Activated CD8-positive, alpha-beta memory T cell treated with anti-CD3 and anti-CD28 coated beads for 48 hours (primary cell): Measurements from ENCODE around the gene STAC.
"Not testable (repeated sequence)": the region's sequence is repeated elsewhere in the genome, so short reads cannot be mapped to it uniquely, and the experiment has no call there.

Experiments
- DNase-seq, 3 experiments: peaks; one replicate each; pipeline ENCODE4 v3.0.0-alpha.2; 2020; ENCODE audit warnings: low read depth in 2 of 3, low spot score in 2 of 3

Gene STAC

GRCh38 chr3:36575241-36575640 lies 194.9 kb downstream of the STAC start:
- DNase-seq, result no peak

- DNase-seq, result not testable (repeated sequence)
Observed at GRCh38 chr3:36578418-36578817, 198.1 kb downstream of the STAC start.

GRCh38 chr3:36579746-36580145 lies 199.4 kb downstream of the STAC start:
- no peak for DNase-seq

- no peak for DNase-seq
Observed at GRCh38 chr3:36580716-36581115, 200.4 kb downstream of the STAC start.

GRCh38 chr3:36591959-36592358 lies 211.7 kb downstream of the STAC start:
- DNase-seq, result no peak

GRCh38 chr3:36595511-36595910 lies 215.2 kb downstream of the STAC start:
- DNase-seq, result no peak

- DNase-seq, result no peak
Observed at GRCh38 chr3:36596419-36596818, 216.1 kb downstream of the STAC start.

GRCh38 chr3:36597422-36597821 lies 217.1 kb downstream of the STAC start:
- DNase-seq, result no peak
